GM20431 (cell line): ENCODE measurements around the gene RAB3IP.
"Not testable (repeated sequence)": the region's sequence is repeated elsewhere in the genome, so short reads cannot be mapped to it uniquely, and the experiment has no call there.

Experiments
- in situ Hi-C: fragments of 300-500 bp; cut with MseI, MboI; formaldehyde crosslinking; loops from one replicate; pipeline ENCODE4 v1.15.0; 2020; ENCODE audit warnings: low sequenced_read_pairs; ENCODE audit not compliant: unreplicated experiment

RAB3IP gene

GRCh38 chr12:69751476-69751875 is 12.8 kb downstream of the RAB3IP start:
- in situ Hi-C loops = no loop called here

GRCh38 chr12:69755302-69755701 is 16.6 kb downstream of the RAB3IP start:
- in situ Hi-C loops = no loop called here

- in situ Hi-C loops = no loop called here
Observed at GRCh38 chr12:69756088-69756755, 17.6 kb downstream of the RAB3IP start.

DNA sequence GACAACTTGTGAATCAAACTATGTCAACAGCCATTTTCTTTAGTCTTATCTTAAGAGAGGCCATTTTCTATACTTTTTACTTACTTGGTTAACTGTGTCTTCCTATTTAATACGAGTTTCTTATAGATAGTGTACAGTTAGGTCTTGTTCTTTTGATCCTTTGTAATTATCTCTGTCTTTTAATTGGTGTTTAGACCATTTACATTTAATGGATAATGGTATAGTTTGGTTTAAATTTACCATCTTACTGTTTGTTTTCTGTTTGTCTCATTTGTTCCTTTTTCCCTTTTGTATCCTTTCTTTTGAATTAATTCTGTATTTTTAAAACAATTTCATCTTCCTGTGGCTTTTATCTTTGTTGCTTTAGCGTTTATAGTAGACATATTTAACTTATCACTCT is 19.4 kb downstream of the RAB3IP start:
- in situ Hi-C loops = no loop called here

- in situ Hi-C loops = not testable (repeated sequence)
Observed at GRCh38 chr12:69759581-69759980, 20.9 kb downstream of the RAB3IP start.

- in situ Hi-C loops = no loop called here
Observed at GRCh38 chr12:69765515-69765914, 26.9 kb downstream of the RAB3IP start.

DNA sequence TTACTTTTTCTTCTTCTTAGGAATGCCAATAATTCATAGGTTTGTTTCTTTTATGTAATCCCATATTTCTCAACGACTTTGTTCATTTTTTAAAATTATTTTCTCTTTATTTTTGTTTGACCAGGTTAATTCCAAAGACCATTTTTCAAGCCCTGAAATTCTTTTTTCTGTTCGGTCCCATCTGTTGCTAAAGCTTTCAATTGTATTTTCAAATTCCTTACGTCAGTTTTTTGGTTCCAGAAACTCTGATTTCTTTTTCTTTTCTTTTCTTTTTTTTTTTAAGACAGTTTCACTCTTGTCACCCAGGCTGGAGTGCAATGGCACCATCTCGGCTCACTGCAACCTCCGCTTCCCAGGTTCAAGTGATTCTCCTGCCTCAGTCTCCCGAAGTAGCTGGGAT is 27.6 kb downstream of the RAB3IP start:
- in situ Hi-C loops = no loop called here

GRCh38 chr12:69779928-69780327 is 41.3 kb downstream of the RAB3IP start:
- in situ Hi-C loops = no loop called here

DNA sequence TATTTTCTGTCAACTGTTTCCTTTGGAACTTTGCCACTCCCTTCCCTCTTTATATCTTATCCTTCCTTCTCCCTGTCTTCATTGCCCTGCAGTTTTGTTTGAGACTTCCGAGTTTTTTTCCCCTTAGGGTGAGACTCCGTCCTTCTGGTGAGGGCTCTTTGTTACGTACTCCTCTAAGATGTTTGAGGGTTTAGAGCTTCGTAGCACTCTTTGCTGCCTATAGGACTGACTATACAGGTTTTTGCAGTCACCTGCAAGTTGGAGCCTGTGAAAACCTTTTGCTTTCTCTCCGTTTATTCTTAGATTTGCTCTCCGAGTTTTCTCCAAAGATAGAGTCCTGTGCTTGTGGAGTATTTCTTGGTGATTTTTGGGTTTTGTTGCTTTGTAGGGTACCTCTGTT is 44.7 kb downstream of the RAB3IP start:
- in situ Hi-C loops = no loop called here

GRCh38 chr12:69789351-69789750 is 50.7 kb downstream of the RAB3IP start:
- in situ Hi-C loops = no loop called here

DNA sequence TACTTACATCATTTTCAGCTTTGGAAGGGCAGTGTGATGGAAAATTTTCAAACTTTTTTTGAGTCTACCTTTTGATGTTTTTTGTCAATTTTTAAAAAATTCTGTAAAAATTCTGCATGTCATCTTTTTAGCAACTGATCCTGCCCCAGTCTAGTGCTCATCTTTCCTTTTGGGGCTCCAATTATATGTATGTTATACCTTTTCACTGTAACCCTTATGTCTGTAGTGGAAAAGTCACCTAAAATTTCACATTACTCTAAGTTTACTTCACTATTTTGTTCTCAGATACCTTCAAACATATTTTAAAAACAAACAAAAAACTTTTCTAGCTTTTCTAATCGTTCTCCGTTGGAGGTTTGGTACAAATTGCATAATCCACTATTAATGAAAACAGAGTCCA is 53.9 kb downstream of the RAB3IP start:
- in situ Hi-C loops = no loop called here

DNA sequence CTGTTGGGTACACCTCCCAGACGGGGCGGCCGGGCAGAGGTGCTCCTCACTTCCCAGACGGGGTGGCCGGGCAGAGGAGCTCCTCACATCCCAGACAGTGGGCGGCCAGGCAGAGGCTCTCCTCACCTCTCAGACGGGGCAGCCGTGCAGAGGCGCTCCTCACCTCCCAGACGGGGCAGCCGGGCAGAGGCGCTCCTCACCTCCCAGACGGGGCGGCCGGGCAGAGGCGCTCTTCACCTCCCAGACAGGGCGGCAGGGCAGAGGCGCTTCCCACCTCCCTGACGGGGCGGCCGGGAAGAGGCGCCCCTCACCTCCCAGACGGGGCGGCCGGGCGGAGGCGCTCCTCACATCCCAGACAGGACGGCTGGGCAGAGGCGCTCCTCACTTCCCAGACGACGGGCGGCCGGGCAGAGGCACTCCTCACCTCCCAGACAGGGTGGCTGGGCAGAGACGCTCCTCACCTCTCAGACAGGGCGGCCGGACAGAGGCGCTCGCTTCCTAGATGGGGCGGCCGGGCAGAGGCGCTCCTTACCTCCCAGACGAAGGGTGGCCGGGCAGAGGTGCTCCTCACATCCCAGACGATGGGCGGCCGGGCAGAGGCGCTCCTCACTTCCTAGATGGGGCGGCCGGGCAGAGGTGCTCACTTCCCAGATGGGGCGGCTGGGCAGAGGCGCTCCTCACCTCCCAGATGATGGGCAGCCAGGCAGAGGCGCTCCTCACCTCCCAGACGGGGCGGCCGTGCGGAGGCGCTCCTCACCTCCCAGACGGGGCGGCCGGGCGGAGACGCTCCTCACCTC is 68.6 kb downstream of the RAB3IP start:
- in situ Hi-C loops = not testable (repeated sequence)

GRCh38 chr12:69810870-69811498 is 72.3 kb downstream of the RAB3IP start:
- in situ Hi-C loops = no loop called here

GRCh38 chr12:69816082-69816481 is 77.4 kb downstream of the RAB3IP start:
- in situ Hi-C loops = no loop called here

- in situ Hi-C loops = no loop called here
Observed at GRCh38 chr12:69821032-69821455, 82.4 kb downstream of the RAB3IP start.

GRCh38 chr12:69821456-69822159 is 82.9 kb downstream of the RAB3IP start:
- in situ Hi-C loops = no loop called here

- in situ Hi-C loops = no loop called here
Observed at GRCh38 chr12:69822201-69822860, 83.7 kb downstream of the RAB3IP start.

DNA sequence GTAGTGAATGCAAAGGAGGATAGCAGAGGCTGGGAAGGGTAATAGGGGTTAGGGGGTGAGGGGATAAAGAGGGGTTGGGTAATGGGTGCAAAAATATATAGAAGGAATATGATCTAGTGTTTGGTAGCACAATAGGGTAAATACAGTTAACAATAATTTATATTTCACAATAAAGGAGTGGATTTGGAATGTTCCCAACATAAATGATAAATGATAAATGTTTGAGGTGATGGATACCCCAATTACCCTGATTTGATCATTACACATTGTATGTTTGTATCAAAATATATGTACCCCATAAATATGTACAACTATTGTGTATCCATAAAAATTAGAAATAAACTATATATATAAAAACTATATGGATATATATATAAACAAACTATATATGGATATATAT is 85.4 kb downstream of the RAB3IP start:
- in situ Hi-C loops = no loop called here

- in situ Hi-C loops = no loop called here
Observed at GRCh38 chr12:69824966-69825560, 86.4 kb downstream of the RAB3IP start, which contains the start of gene MYRFL. MYRFL (plus strand) TSS chr12:69825227; CDS start chr12:69825518, 291 bp downstream.

- in situ Hi-C loops = no loop called here
Observed at GRCh38 chr12:69828897-69829296, 90.2 kb downstream of the RAB3IP start.
